ENCODE measurements around the gene EHD4. TPM values are rescaled to one million over a fixed set of nuclear protein-coding genes. Genes with fewer than 3 reads are reported as not detected.

Gene EHD4
- total and polyA plus RNA-seq, 9 of the 15 experiments (the other 6 are each of a cell fraction or from before 2014, with no cell fraction given): 0.89 to 10.3 (median 6.4) TPM

- TF ChIP-seq, protein P1, sequence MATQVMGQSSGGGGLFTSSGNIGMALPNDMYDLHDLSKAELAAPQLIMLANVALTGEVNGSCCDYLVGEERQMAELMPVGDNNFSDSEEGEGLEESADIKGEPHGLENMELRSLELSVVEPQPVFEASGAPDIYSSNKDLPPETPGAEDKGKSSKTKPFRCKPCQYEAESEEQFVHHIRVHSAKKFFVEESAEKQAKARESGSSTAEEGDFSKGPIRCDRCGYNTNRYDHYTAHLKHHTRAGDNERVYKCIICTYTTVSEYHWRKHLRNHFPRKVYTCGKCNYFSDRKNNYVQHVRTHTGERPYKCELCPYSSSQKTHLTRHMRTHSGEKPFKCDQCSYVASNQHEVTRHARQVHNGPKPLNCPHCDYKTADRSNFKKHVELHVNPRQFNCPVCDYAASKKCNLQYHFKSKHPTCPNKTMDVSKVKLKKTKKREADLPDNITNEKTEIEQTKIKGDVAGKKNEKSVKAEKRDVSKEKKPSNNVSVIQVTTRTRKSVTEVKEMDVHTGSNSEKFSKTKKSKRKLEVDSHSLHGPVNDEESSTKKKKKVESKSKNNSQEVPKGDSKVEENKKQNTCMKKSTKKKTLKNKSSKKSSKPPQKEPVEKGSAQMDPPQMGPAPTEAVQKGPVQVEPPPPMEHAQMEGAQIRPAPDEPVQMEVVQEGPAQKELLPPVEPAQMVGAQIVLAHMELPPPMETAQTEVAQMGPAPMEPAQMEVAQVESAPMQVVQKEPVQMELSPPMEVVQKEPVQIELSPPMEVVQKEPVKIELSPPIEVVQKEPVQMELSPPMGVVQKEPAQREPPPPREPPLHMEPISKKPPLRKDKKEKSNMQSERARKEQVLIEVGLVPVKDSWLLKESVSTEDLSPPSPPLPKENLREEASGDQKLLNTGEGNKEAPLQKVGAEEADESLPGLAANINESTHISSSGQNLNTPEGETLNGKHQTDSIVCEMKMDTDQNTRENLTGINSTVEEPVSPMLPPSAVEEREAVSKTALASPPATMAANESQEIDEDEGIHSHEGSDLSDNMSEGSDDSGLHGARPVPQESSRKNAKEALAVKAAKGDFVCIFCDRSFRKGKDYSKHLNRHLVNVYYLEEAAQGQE (IDR thresholded peaks at IDR 0.05; ENCODE audit: borderline replicate concordance): no peak
- TF ChIP-seq, protein P1 (CRISPR knock-in tag; IDR thresholded peaks at IDR 0.05; ENCODE audit: low read depth): no peak
- no peak for TF ChIP-seq XRCC3 (IDR thresholded peaks at IDR 0.05)
- TF ChIP-seq HDAC8 (tag; IDR thresholded peaks at IDR 0.05): no peak
- TF ChIP-seq, protein P2, sequence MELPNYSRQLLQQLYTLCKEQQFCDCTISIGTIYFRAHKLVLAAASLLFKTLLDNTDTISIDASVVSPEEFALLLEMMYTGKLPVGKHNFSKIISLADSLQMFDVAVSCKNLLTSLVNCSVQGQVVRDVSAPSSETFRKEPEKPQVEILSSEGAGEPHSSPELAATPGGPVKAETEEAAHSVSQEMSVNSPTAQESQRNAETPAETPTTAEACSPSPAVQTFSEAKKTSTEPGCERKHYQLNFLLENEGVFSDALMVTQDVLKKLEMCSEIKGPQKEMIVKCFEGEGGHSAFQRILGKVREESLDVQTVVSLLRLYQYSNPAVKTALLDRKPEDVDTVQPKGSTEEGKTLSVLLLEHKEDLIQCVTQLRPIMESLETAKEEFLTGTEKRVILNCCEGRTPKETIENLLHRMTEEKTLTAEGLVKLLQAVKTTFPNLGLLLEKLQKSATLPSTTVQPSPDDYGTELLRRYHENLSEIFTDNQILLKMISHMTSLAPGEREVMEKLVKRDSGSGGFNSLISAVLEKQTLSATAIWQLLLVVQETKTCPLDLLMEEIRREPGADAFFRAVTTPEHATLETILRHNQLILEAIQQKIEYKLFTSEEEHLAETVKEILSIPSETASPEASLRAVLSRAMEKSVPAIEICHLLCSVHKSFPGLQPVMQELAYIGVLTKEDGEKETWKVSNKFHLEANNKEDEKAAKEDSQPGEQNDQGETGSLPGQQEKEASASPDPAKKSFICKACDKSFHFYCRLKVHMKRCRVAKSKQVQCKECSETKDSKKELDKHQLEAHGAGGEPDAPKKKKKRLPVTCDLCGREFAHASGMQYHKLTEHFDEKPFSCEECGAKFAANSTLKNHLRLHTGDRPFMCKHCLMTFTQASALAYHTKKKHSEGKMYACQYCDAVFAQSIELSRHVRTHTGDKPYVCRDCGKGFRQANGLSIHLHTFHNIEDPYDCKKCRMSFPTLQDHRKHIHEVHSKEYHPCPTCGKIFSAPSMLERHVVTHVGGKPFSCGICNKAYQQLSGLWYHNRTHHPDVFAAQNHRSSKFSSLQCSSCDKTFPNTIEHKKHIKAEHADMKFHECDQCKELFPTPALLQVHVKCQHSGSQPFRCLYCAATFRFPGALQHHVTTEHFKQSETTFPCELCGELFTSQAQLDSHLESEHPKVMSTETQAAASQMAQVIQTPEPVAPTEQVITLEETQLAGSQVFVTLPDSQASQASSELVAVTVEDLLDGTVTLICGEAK (IDR thresholded peaks at IDR 0.05): no peak
- TF ChIP-seq, protein P2 (CRISPR knock-in tag; IDR thresholded peaks at IDR 0.05): no peak
- TF ChIP-seq CHD1 (IDR thresholded peaks at IDR 0.05; ENCODE audit: low read length): no peak
These were observed 54.5 kb downstream of the EHD4 start (continued) for GRCh38 chr15:41917767-41918430.

Measured in K562 (cell line).